Measurements from ENCODE around the gene POPDC3. TPM values are rescaled to one million over a fixed set of nuclear protein-coding genes. Genes with fewer than 3 reads are reported as not detected.

Gene POPDC3
- total and polyA plus RNA-seq, 2 of the 13 experiments (the other 11 are each of a cell fraction or from before 2014, with no cell fraction given), result 0.18 to 0.20 TPM

DNA sequence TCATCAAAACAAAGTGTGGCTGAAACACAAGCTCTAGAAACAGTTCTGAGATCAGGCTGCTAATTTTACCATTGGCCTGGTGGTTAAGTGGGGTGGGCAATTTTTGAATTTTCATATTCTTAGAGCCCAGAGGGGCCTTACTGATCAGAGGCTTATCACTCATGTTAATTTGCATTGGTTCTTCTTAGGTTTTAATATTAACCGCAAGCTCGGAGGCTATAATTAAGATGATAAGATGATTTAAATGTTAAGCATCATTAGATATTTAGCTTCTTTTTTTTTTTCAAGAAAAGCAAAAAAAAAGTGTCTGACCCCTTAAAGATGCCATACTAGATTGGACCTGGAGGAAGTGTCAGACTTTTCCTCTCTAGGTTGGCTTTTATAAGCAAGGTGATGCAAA is 8.4 kb upstream of the POPDC3 start (continued):
- TF ChIP-seq, protein P1, sequence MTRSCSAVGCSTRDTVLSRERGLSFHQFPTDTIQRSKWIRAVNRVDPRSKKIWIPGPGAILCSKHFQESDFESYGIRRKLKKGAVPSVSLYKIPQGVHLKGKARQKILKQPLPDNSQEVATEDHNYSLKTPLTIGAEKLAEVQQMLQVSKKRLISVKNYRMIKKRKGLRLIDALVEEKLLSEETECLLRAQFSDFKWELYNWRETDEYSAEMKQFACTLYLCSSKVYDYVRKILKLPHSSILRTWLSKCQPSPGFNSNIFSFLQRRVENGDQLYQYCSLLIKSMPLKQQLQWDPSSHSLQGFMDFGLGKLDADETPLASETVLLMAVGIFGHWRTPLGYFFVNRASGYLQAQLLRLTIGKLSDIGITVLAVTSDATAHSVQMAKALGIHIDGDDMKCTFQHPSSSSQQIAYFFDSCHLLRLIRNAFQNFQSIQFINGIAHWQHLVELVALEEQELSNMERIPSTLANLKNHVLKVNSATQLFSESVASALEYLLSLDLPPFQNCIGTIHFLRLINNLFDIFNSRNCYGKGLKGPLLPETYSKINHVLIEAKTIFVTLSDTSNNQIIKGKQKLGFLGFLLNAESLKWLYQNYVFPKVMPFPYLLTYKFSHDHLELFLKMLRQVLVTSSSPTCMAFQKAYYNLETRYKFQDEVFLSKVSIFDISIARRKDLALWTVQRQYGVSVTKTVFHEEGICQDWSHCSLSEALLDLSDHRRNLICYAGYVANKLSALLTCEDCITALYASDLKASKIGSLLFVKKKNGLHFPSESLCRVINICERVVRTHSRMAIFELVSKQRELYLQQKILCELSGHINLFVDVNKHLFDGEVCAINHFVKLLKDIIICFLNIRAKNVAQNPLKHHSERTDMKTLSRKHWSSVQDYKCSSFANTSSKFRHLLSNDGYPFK (CRISPR knock-in tag; IDR thresholded peaks at IDR 0.05; ENCODE audit: borderline replicate concordance), result no peak
- TF ChIP-seq ZNF598 (CRISPR knock-in tag; IDR thresholded peaks at IDR 0.05; ENCODE audit: borderline replicate concordance) (no peak), ZBTB42 (CRISPR knock-in tag; IDR thresholded peaks at IDR 0.05) (no peak), ZFP36L2 (CRISPR knock-in tag; IDR thresholded peaks at IDR 0.05) (no peak)

DNA sequence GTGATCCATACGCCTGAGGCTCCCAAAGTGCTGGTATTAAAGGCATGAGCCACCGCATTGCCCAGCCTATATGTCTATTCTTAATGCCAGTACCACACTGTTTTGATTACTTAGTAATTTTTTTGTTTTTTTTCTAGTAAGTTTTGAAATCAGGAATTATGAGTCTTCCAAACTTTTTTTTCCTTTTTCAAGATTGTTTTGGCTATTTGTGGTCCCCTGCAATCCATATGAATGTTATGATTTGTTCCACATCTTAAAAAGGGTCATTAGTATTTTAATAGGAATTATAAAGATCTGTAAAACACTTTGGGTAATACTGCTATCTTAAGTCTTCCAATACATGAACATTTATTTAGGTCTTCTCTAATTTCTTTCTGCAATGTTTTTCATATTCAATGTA is 6.8 kb upstream of the POPDC3 start:
- Histone ChIP-seq H3K27ac (ENCODE audit: extremely low read length, insufficient read depth, low read length) (no peak overlapping the region), H3K79me2 (ENCODE audit: insufficient read depth, low read length) (no peaks in the 10 kb centered on the region), H3K27me3 (ENCODE audit: control insufficient read depth in 1 of 2, insufficient read depth in 2 of 2, low read length in 2 of 2) (peaks cover 0 to 11% of the 10 kb centered on the region in 2 experiments; a peak in 3 of 5 replicates), H3K9me3 (ENCODE audit: low read length) (no peaks in the 10 kb centered on the region), H3K36me3 (replicated peaks in 1 of 2; ENCODE audit: control insufficient read depth in 1 of 2, insufficient read depth in 2 of 2, low read length in 2 of 2) (no peaks in the 10 kb centered on the region), H4K20me1 (ENCODE audit: insufficient read depth, low read length) (no peaks in the 10 kb centered on the region), H2AFZ (ENCODE audit: low read length) (no peak overlapping the region), H3K4me2 (ENCODE audit: low read depth, low read length) (no peak overlapping the region), H3K4me3 (replicated peaks in 1 of 3; ENCODE audit: insufficient read depth in 1 of 3, low read depth in 2 of 3, low read length in 3 of 3) (no peak overlapping the region), H3K4me1 (ENCODE audit: insufficient read depth, low read length) (no peaks in the 10 kb centered on the region), H3K9ac (ENCODE audit: insufficient read depth, low read depth, low read length) (no peak overlapping the region)
- intact Hi-C loops (cut with micrococcal nuclease; ENCODE audit: unreplicated experiment) (no loop called here), in situ Hi-C loops (cut with HindIII; ENCODE audit: extremely low pct_ligation_motif_present, low pct_unique_long_range_greater_than_20kb) (no loop called here)
- no TSS peak for BruUV-seq (replicated peaks)
- POLR2A ChIA-PET, result no interaction called here
- DNase-seq (ENCODE audit: low spot score), result no peak
- ATAC-seq, result no peak
- no peak for FAIRE-seq
- TF ChIP-seq WIZ (CRISPR knock-in tag; IDR thresholded peaks at IDR 0.05), result no peak
- TF ChIP-seq, protein P2, sequence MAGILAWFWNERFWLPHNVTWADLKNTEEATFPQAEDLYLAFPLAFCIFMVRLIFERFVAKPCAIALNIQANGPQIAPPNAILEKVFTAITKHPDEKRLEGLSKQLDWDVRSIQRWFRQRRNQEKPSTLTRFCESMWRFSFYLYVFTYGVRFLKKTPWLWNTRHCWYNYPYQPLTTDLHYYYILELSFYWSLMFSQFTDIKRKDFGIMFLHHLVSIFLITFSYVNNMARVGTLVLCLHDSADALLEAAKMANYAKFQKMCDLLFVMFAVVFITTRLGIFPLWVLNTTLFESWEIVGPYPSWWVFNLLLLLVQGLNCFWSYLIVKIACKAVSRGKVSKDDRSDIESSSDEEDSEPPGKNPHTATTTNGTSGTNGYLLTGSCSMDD (CRISPR knock-in tag; IDR thresholded peaks at IDR 0.05), result no peak
- TF ChIP-seq ZNF792 (CRISPR knock-in tag; IDR thresholded peaks at IDR 0.05), result no peak
- CTCF ChIA-PET (ENCODE audit: low intra/inter-chr PET ratio, low total read pairs), result no interaction called here
- WGBS (ENCODE audit: low lambda C conversion rate), result 6% methylated on average over 2 of the region's 2 CpGs
